Stimulated activated CD8-positive, alpha-beta memory T cell treated with anti-CD3 and anti-CD28 coated beads, Interleukin-15, amount 100 ng/mL, for 4 hours (primary cell): ENCODE results near the gene C5orf63.
"Not testable (repeated sequence)": the region's sequence is repeated elsewhere in the genome, so short reads cannot be mapped to it uniquely, and the experiment has no call there.

Experiments used
- DNase-seq, 2 donors: peaks; one replicate each; pipeline ENCODE4 v3.0.0-alpha.2; 2020; ENCODE audit warnings: low read depth in 2 of 2

C5orf63 gene

DNA sequence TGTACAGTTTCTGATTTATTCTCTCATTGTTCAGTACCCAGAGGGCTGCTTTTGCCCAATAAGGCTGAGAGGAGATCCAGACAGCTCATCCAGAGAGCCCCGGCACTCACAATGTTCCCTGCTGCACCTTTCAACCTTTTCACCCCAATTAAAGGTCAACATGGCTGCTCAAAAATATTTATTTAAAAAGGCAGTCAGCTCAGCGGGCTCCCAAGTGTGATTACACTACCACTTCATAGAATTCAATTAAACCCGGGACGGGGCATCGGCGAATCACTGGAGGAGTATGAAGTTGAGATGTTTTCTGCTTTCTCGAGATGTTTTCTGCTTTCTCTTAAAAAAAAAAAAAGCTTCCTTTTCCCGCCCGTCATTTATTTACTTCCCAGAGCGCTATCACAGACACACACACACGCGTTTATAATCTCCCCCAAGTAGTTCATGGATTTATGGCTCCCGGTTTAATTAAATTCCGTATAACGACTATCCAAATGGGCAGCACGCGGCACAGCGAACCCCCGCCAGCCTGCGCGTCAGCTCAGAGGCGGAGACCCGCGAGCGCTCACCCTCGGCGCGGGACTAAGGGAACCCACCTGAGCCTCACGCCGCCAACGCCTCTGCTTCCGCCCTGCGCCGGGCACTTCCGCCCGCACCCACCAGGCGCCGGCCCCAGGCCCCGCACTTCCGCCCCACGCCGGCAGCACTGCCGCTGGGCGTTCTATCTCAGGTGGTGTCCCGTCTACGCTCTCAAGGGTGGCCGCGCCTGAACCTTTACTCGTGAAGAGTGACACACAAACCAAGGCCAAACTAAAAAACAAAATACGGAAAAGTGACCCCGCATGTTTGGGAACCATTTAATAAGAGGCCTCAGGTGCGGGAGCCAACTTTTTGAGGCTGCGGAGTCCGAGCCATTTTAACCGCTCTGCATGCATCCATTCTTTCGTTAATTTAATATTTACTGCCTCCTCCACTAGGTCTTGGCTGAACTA, at the start of gene C5orf63:
Gene C5orf63, minus strand, starts transcription at position 642 of the 986 bp plus-strand sequence. CDS start 14,507 bp downstream, outside the sequence.
- peak; percentile 35 to 52 for DNase-seq

DNA sequence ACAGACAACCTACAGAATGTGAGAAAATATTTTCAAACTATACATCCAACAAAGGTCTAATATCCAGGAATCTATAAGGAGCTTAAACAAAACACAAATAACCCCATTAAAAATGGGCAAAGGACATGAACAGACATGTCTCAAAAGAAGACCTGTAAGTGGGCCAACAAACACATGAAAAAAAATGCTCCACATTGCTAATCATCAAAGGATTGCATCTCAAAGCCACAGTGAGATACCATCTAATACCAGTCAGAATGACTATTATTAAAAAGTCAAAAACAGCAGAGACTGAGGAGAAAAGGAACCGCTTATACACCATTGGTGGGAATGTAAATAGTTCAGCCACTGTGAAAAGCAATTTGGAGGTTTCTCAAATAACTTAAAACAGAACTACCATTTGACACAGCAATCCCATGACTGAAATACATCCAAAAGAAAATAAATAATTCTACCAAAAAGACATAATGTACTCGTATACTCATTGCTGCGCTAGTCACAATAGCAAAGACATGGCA, 39.1 kb upstream of the C5orf63 start:
- no peak for DNase-seq

DNA sequence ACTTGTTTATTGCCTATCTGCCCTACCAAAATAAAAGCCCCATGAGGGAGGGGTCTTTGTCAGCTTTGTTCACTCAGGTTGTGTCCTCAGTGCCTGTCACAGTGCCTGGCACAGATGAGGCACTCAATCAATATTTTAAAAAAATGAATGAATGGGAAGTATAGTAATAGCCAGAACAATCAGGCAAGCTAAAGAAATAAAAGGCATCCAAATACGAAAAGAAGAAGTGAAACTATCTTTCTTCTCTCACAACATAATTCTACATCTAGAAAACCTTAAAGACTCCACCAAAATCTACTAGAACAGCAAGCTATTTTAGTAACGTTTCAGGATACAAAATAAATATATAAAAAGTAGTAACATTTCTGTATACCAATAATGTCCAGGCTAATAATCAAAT, 37.8 kb upstream of the C5orf63 start:
- DNase-seq = no peak

DNA sequence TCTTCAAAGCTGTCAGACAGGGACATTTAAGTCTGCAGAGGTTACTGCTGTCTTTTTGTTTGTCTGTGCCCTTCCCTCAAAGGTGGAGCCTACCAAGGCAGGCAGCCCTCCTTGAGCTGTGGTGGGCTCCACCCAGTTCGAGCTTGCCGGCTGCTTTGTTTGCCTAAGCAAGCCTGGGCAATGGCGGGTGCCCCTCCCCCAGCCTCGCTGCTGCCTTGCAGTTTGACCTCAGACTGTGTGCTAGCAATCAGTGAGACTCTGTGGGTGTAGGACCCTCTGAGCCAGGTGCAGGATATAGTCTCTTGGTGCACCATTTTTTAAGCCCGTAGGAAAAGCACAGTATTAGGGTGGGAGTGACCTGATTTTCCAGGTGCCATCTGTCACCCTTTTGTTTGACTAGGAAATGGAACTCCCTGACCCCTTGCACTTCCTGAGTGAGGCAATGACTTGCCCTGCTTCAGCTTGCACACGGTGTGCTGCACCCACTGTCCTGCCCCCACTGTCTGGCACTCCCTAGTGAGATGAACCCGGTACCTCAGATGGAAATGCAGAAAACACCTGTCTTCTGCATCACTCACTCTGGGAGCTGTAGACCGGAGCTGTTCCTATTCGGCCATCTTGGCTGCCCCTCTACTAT, 35.4 kb upstream of the C5orf63 start:
- not testable (repeated sequence) for DNase-seq

DNA sequence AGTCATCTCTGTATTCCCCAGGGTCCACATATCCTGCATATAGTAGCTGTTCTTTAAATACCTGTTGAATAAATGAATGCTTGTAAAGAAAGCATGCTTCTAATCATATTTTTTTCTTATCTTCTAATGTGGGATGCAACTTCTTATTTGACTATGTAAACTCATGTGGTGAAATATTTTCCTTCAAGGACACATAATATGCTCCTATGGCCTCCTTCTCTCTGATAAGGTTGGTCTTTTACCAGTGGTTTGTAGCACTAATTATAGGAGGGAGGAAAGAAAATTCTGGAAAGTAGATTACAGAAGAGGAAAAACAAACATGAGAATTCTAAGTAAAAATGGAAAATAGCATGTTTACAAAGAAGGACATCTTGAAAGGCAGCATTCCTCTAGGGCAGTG, 28.6 kb upstream of the C5orf63 start:
- DNase-seq = no peak

DNA sequence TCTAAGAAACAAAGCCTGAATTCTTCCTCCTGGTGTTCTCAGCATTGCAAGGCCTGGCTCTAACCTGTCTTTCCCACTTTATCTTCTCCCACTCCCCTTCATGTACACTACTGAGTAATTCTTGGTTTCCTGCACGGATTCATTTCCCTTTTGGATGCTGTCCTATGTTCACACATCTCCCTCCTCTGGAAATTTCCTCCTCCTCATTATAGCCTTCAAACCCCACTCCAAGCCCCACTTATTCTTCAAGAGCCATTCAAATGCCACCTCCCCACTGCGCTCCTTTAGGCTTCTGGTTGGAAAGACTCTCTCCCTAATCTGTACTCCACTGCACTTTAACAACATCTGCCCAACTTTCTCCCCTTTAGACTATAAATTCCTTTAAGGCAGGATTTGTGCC, 28.2 kb upstream of the C5orf63 start:
- no peak for DNase-seq

DNA sequence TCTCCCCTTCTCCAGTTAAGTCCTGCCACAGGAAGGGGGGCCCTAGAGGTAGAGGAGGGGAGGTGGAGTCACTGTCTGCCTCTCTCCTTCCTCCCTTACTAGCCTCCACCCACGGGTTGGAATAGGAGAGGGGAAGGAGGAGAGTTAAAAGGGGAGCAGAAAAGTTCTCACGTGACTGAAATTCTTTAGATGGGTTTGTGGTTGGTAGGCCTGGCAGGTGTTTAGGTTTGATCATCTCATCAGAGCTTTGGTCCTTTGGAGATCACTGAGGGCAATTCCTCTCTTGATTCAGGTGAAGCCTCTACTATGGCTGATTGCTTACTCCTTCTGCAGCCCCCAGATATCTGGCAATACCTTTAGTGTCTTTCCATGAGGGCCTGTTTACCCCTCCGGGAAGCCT, 24.9 kb upstream of the C5orf63 start:
- no peak for DNase-seq

DNA sequence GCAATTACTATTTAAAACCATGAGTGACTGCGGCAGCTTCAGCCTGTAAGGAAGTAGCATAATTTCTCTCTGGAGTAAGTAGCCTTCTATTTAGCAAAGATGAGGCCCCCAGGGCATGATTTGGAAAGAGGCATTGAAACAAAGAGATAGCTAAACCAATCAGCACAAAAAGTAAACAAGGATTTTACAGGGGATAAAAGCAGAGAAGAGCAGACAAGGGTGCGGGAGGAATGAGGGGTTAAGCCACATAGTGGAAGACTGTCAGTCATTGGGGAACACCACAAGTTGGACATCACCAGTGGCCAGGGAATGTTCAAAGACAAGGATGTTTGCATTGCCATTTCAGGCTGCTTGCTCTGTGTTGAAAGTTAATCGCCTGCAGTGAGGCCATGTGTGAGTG, 24.0 kb upstream of the C5orf63 start:
- DNase-seq = no peak

DNA sequence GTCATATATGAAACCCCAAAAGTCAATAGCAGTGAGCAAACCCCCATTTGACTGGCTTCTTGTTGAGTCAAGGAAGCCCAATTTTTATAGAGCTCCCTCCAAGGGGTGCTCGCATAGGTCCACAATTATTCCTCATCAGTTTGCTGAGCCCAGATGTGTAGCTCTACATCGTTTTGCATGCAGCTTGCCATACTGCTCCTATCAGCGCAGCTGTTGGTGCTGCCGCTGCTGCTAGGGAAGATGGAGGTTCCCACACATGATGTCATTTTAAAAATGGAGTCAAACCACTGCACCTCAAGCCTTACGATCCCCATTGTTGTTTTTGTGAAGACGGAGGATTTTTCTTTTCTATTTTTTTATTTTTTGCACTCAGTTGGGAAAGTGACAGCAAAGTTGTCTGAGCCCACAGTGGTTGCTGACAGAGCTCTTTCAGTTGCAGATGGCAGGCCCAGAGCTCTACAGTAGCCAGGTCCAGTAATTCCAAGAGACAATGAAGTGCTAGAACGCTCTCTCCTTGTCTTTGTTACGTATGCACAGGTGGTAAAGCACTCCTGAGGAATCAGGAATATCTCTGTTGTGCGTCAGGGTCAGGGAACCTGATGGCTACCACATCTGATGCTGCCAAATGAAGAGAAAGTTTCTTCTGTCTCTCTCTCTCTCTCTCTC, 23.2 kb upstream of the C5orf63 start:
- DNase-seq = no peak

DNA sequence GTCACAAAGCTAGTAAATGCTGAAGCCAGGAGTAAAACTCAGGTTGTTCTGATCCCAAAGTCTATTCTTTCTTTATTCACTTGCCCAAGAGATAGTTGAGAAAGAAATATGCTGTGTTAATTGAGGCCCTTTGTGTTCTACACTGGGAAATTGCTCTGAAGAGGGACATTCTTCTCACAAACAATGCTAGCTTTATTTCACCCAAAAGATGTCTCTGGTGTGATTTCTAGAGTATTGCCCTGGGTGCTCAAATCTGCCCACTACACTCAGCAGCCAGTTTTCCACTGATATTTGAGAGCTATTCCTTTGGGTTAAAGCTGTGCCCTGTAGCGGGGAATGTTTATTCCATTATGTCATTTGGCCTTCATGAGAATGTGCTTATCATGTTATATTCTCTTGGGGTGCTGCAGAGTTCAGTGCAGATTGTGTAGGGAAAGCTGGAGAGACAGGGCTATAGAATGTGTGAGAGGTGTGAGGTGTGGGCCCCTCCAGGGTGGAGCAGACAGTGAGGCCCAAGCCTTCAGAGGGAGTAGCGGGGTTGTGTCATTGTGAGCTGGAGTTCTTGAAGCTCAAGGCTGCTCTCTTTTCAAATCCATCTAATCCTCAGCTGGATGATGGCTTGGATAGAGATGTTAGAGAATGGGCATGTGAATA, 21.0 kb upstream of the C5orf63 start:
- DNase-seq = no peak

DNA sequence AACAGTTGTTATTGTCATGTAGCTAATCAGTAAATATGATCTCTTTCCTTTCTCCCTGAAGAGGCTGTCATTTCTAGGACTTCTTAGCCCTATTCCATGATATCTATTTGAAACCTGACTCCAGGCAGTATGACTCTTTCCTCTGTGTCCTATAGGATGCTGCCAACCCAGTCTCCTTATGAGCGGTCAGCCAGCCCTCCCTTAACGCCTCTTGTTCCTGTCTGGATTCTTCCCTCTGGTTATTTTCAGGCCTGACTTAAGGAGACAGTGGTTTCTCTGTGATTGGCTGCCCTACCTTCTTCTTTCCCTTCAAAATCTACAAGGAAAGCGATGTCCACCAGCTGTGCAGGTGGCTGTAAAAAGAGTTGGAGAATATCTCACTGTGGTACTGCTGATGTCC, 19.4 kb upstream of the C5orf63 start:
- no peak for DNase-seq

DNA sequence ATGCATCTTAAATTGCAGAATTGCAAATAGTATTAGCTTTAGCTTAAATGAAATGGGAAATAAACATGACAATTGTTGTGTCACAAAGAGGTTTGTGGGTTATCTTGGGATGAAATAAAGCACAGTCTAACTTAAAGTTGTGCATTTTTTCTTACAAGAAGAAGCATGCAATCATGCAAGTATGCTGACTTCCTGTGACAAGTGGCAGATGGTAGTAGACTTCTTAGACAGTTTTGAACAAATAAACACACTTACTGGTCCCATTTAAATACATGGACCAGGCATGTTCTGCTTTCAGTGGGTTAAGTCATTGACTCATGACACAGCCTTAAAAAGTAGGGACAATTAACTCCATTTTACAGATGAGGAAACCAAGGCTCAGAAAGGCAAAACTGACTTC, 15.9 kb upstream of the C5orf63 start:
- DNase-seq = no peak

DNA sequence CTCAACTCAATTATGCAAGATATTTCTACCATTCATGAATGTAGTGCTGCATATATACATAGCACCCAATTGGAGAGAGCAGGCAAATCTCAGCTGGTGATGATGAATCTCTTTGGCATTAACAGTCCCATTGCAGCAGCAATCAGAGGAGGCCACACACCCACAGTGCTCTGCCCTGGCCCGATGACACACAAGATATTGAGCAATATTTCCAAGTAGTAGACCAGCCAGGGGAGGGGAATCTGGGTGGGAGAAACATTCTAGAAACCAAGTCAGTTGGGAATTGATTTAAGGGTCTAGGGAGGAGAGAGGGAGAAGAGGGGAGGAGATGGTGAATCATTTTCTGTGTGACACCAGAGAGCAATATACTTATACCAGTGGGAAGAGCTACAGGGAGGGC, 14.9 kb upstream of the C5orf63 start:
- DNase-seq = no peak

DNA sequence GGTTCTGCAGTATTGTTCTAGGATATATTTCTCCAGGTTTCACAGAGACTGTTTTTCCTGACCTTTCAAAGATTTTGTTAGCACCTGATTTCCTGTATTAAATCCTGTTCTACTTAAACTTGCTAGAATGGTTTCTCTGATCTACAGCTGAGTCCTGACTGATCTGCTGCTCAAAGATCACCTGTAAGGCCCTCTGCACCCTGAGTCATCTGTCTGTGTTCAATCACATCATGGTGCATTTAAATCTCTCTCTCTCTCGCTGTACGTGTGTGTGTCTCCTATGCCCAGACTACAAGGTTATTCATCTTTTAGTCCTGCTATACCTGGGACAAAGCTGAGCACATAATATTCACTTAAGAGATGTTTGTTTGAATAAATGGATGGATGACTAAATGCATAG, 13.3 kb upstream of the C5orf63 start:
- no peak for DNase-seq

DNA sequence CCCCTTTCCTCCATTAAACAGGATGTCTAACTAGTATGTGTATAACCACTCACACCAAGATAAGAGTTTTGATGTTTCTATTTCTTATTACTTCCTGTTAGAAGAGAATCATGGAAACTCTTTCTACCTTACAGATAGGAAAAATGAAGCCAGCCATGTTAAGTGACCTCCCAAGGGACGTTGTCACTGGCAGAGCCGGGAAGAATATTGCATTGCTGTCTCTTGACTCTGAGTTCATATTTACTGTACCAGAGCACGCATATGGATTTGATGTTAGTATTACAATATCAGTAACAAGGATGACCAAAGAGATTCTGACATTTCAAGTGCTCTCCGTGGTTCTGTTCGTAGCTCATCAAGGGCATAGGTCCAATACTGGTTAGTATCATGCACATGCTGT, 12.5 kb upstream of the C5orf63 start:
- DNase-seq = no peak

DNA sequence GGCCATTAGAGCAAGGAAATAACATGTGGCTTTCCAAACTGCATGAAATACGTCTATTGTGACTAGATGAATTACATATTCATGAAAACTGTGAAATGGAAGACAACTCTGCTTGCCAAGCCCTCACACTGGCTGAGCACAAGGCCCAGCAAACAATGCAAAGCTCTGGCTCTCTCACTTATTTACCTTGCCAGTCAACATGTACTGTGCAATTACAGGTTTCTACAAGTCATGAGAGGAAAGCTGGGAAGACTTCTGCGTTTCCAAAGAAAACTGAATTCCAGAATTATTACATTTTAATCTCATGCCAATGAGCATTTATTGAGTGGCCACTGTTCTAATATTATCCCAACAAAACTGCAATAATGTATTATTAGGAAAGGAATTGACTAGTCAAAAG, 12.1 kb upstream of the C5orf63 start:
- no peak for DNase-seq

DNA sequence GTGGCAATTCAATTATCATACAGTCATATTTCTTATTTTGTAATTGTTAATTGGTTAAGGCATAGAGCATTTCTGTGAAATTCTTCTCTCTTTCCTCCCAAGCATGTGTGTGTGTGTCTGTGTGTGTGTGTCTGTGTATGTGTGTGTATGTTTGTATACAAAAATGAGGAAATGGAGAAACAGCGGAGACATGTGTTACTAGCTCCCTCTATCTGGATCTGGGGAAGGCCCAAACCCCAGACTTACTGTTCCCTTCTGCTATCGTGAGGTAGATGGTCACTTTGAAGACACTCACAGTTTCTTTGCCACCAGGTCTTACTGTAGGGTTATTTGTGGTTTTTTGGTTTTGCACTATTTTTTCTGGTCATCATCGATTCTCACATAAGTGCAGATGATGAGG, 11.4 kb upstream of the C5orf63 start:
- no peak for DNase-seq

DNA sequence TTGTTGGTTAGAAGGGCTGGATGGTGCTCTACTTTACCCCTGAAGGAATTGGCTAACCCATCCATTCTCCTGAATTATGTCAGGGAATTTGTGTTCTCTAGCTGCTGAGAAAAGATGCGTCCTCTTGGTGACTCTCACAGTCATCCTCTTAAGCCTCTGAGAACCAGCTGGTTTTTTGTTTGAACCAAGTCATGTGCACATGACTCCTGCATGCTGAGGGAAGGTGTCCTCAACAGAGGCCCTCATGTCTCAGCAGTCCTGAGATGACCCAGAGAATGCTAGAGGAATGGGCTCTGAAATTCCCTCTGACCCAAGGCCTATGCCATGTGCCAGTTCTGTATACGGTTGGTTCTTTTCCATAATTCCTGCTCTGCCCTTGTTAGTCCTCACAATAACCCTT, 10.4 kb upstream of the C5orf63 start:
- DNase-seq = no peak

DNA sequence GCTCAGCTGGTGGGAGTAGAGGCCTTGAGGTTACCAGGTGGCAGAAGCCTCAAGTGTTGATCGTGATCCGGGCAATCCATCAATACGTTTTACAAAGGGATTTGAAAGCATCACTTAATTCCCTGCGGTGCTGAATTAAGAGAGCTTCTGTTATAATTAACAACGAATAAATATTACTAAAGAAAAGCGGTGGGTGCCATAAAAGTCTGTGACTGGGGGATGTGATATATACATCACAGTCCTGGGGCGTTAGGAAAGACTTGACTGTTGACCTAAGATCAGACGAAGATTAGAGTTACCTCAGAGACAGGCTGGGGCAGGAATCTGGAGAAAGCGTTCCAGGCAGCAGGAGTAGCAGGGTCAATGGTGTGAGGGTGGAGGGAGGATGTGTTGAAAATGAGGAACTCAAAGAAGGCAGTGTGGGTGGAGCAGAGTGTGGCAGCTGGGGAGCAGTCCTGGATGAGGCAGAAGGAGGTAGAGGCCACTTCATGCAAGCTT, 6.7 kb upstream of the C5orf63 start:
- no peak for DNase-seq

DNA sequence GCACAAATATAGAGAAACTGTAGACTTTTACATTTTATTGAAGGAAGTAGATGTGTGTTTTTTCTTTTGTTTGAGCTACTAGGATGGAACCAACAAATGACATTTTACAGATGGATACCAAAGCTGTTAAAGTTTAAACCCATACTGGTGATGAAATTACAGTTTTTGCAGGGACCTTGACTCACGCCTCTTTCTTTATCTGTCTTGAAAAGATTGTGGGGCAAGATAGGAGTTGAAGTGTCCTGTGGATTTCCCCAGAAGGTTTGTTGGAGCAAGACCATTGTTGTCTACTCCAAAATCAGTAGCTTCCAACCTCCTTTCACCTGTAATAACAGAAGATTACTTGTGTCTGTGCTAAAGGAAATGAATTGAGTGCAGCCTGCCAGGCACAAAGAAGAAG, 4.1 kb upstream of the C5orf63 start:
- no peak for DNase-seq

DNA sequence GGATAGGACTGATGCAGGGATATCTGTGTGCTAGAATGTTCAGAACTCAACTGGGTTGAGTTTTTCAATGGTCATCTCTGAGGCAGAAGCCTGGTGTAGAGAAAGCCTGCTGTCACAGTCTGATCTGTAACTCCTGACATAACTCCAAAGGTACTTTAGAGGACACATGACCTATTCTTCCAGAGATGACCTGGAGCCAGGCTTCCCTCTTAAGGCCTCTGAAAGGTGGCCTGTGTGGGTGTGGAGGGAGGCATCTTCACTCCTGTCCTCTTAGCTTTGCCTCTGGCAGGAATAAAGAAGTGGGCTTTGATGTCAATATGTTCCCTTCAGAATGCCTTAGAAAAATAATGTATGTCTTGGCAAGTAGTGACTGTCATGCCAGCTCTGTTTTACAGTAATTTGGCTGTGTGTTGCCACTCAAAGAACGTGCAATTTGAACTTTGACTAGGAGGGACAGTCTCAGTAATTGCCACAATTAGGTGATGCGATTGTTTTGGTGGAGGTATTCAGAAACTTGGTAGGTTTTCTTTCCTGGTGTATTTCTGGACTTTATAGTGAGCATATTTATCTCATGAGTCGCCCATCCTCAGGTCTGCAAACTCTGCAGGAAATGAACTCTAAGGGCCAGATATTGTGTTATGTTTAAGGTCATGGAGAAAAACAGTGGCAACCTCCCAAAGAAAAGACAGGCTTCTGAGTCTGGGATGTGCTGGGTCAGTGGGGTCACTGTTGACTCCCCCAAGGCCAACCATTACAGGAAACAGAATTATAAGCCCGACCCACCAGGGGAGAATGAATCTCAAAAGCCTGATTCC, 3.2 kb upstream of the C5orf63 start:
- DNase-seq = no peak
